Osteocyte (in vitro differentiated cells): Measurements from ENCODE around the gene OPA1. TPM values are rescaled to one million over a fixed set of nuclear protein-coding genes. Genes with fewer than 3 reads are reported as not detected.

Source experiments
- DNase-seq: peaks from one replicate; pipeline ENCODE4 v3.0.0; 2021; ENCODE audit warnings: mixed read lengths; ENCODE audit not compliant: unreplicated experiment; ENCODE audit errors: extremely low spot score
- H3K27ac Mint-ChIP-seq: one replicate; pipeline ENCODE4 v1.8.0; 2021; ENCODE audit warnings: mild to moderate bottlenecking, mixed read lengths; ENCODE audit not compliant: unreplicated experiment
- H3K27me3 Mint-ChIP-seq: one replicate; pipeline ENCODE4 v1.8.0; 2021; ENCODE audit warnings: mixed read lengths; ENCODE audit not compliant: unreplicated experiment
- H3K36me3 Mint-ChIP-seq: one replicate; pipeline ENCODE4 v1.8.0; 2021; ENCODE audit warnings: mixed read lengths; ENCODE audit not compliant: unreplicated experiment
- H3K4me1 Mint-ChIP-seq: one replicate; pipeline ENCODE4 v1.8.0; 2021; ENCODE audit warnings: mixed read lengths; ENCODE audit not compliant: unreplicated experiment
- H3K4me3 Mint-ChIP-seq: one replicate; pipeline ENCODE4 v1.8.0; 2021; ENCODE audit warnings: mild to moderate bottlenecking, moderate library complexity, mixed read lengths; ENCODE audit not compliant: unreplicated experiment
- H3K9me3 Mint-ChIP-seq: one replicate; pipeline ENCODE4 v1.8.0; 2021; ENCODE audit warnings: mixed read lengths; ENCODE audit not compliant: unreplicated experiment
- CTCF ChIP-seq: fragments of 200-600 bp; sonication (generic); IDR thresholded peaks from 2 replicates; pipeline ENCODE4 v1.5.0; 2021; ENCODE audit warnings: antibody characterized with exemption, mild to moderate bottlenecking, moderate library complexity
- total RNA-seq: library from RNA; stranded (reverse); gene quantifications from 2 replicates; pipeline ENCODE4 v1.2.1, GENCODE V29; 2021

Gene OPA1
- total RNA-seq, 1 donor from 2014 or later: 49.6 TPM

- DNase-seq: no peak
Observed at GRCh38 chr3:193552923-193553322, 40.1 kb upstream of the OPA1 start.

GRCh38 chr3:193553586-193553985 lies 39.4 kb upstream of the OPA1 start:
- no peaks in the 10 kb centered on the region for H3K9me3 Mint-ChIP-seq
- H3K27me3 Mint-ChIP-seq: peaks cover 30% of the 10 kb centered on the region
- TF ChIP-seq CTCF: no peak
- H3K4me1 Mint-ChIP-seq: no peaks in the 10 kb centered on the region
- DNase-seq: no peak
- H3K36me3 Mint-ChIP-seq: no peaks in the 10 kb centered on the region
- H3K27ac Mint-ChIP-seq: no peak overlapping the region
- H3K4me3 Mint-ChIP-seq: no peak overlapping the region

More at GRCh38 chr3:193552923-193553322, 40.1 kb upstream of the OPA1 start:
- H3K4me1 Mint-ChIP-seq: no peaks in the 10 kb centered on the region
- H3K4me3 Mint-ChIP-seq: no peak overlapping the region
- peaks cover 26% of the 10 kb centered on the region for H3K27me3 Mint-ChIP-seq
- no peak for TF ChIP-seq CTCF
- no peaks in the 10 kb centered on the region for H3K9me3 Mint-ChIP-seq
- H3K27ac Mint-ChIP-seq: no peak overlapping the region
- H3K36me3 Mint-ChIP-seq: no peaks in the 10 kb centered on the region

- Mint-ChIP-seq H3K27ac (no peak within 1 kb of the TSS), H3K4me3 (no peak within 1 kb of the TSS), H3K4me1 (no peaks in the 10 kb centered on the region), H3K9me3 (no peaks in the 10 kb centered on the region), H3K27me3 (peaks cover 30% of the 10 kb centered on the region), H3K36me3 (no peaks in the 10 kb centered on the region)
- no peak for TF ChIP-seq CTCF
- no peak for DNase-seq
Observed at GRCh38 chr3:193554811-193555210, 38.2 kb upstream of the OPA1 start, which contains the start of gene ATP13A4. TSS of gene ATP13A4 (minus strand) at chr3:193554895. CDS start at chr3:193554799, 96 bp downstream.

GRCh38 chr3:193556841-193557240 lies 36.2 kb upstream of the OPA1 start:
- no peak overlapping the region for H3K4me3 Mint-ChIP-seq
- peaks cover 30% of the 10 kb centered on the region for H3K27me3 Mint-ChIP-seq
- no peak for TF ChIP-seq CTCF
- H3K4me1 Mint-ChIP-seq: no peaks in the 10 kb centered on the region
- no peak for DNase-seq
- H3K36me3 Mint-ChIP-seq: no peaks in the 10 kb centered on the region
- H3K27ac Mint-ChIP-seq: no peak overlapping the region
- H3K9me3 Mint-ChIP-seq: no peaks in the 10 kb centered on the region

GRCh38 chr3:193559100-193559499 lies 33.9 kb upstream of the OPA1 start:
- peaks cover 14% of the 10 kb centered on the region for H3K27me3 Mint-ChIP-seq
- no peaks in the 10 kb centered on the region for H3K36me3 Mint-ChIP-seq
- no peak for TF ChIP-seq CTCF
- no peak overlapping the region for H3K4me3 Mint-ChIP-seq
- DNase-seq: no peak
- H3K9me3 Mint-ChIP-seq: no peaks in the 10 kb centered on the region
- H3K27ac Mint-ChIP-seq: no peak overlapping the region
- H3K4me1 Mint-ChIP-seq: no peaks in the 10 kb centered on the region
